Trophoblast cell (in vitro differentiated cells and primary cell): ENCODE results near the gene EGFR.

Source experiments
- DNase-seq, 2 donors: peaks; one replicate each; pipeline ENCODE4 v3.0.0-alpha.2; 2016
- H2AFZ ChIP-seq: 2 replicates; pipeline ENCODE4 v1.6.1; 2013; ENCODE audit warnings: low read length, moderate library complexity, mild to moderate bottlenecking; ENCODE audit not compliant: insufficient read depth, poor library complexity
- H2AK5ac ChIP-seq: 2 replicates; pipeline ENCODE4 v1.6.1; 2013; ENCODE audit warnings: mild to moderate bottlenecking, low read length
- H2BK120ac ChIP-seq: 2 replicates; pipeline ENCODE4 v1.6.1; 2013; ENCODE audit warnings: low read length, mild to moderate bottlenecking, moderate library complexity; ENCODE audit not compliant: insufficient read depth, poor library complexity
- H2BK12ac ChIP-seq: 2 replicates; pipeline ENCODE4 v1.6.1; 2013; ENCODE audit warnings: mild to moderate bottlenecking, low read length, moderate library complexity
- H2BK5ac ChIP-seq: 2 replicates; pipeline ENCODE4 v1.6.1; 2013; ENCODE audit warnings: low read length, low read depth, moderate library complexity, mild to moderate bottlenecking; ENCODE audit not compliant: poor library complexity
- H3K14ac ChIP-seq: 2 replicates; pipeline ENCODE4 v1.6.1; 2013; ENCODE audit warnings: mild to moderate bottlenecking, low read length
- H3K18ac ChIP-seq: 2 replicates; pipeline ENCODE4 v1.6.1; 2013; ENCODE audit warnings: mild to moderate bottlenecking, low read length
- H3K23ac ChIP-seq: 2 replicates; pipeline ENCODE4 v1.6.1; 2013; ENCODE audit warnings: low read length
- H3K27ac ChIP-seq: 2 replicates; pipeline ENCODE4 v1.5.1; 2013; ENCODE audit warnings: low read depth, mild to moderate bottlenecking, inconsistent platforms, low read length, moderate library complexity
- H3K27me3 ChIP-seq: 2 replicates; pipeline ENCODE4 v1.6.1; 2013; ENCODE audit warnings: inconsistent platforms, mild to moderate bottlenecking, low read length, moderate library complexity; ENCODE audit not compliant: insufficient read depth
- H3K36me3 ChIP-seq, 2 experiments: 1 replicate in 1 of 2; 2 replicates in 1 of 2; pipeline ENCODE4 v1.6.1; 2013; ENCODE audit warnings: low read length in 2 of 2, mild to moderate bottlenecking in 2 of 2, moderate library complexity in 1 of 2; ENCODE audit not compliant: insufficient read depth in 2 of 2, control insufficient read depth in 1 of 2
- H3K4ac ChIP-seq: 2 replicates; pipeline ENCODE4 v1.6.1; 2013; ENCODE audit warnings: low read depth, mild to moderate bottlenecking, low read length, moderate library complexity
- H3K4me1 ChIP-seq, 2 experiments: 1 replicate in 1 of 2; 2 replicates in 1 of 2; pipeline ENCODE4 v1.6.1; 2013; ENCODE audit warnings: low read length in 2 of 2, mild to moderate bottlenecking in 2 of 2, moderate library complexity in 1 of 2; ENCODE audit not compliant: insufficient read depth in 2 of 2, control insufficient read depth in 1 of 2
- H3K4me2 ChIP-seq: 2 replicates; pipeline ENCODE4 v1.6.1; 2013; ENCODE audit warnings: inconsistent platforms, mild to moderate bottlenecking, low read length, moderate library complexity
- H3K4me3 ChIP-seq: 2 replicates; pipeline ENCODE4 v1.5.1; 2013; ENCODE audit warnings: mild to moderate bottlenecking, low read depth, low read length, inconsistent platforms
- H3K79me1 ChIP-seq: one replicate; pipeline ENCODE4 v1.6.1; 2013; ENCODE audit warnings: low read length
- H3K79me2 ChIP-seq: 2 replicates; pipeline ENCODE4 v1.6.1; 2013; ENCODE audit warnings: low read length, mild to moderate bottlenecking; ENCODE audit not compliant: control insufficient read depth, insufficient read depth, poor library complexity
- H3K9ac ChIP-seq: 2 replicates; pipeline ENCODE4 v1.6.1; 2013; ENCODE audit warnings: mild to moderate bottlenecking, low read length
- H3K9me3 ChIP-seq: 2 replicates; pipeline ENCODE4 v1.6.1; 2013; ENCODE audit warnings: low read depth, mild to moderate bottlenecking, control low read depth, inconsistent platforms, low read length; ENCODE audit not compliant: insufficient read depth
- H4K12ac ChIP-seq: 2 replicates; pipeline ENCODE4 v1.6.1; 2013; ENCODE audit warnings: low read depth, mild to moderate bottlenecking, low read length, moderate library complexity
- H4K8ac ChIP-seq: 2 replicates; pipeline ENCODE4 v1.6.1; 2013; ENCODE audit warnings: low read depth, mild to moderate bottlenecking, low read length, moderate library complexity
- H4K91ac ChIP-seq: one replicate; pipeline ENCODE4 v1.6.1; 2013; ENCODE audit warnings: low read depth, mild to moderate bottlenecking, low read length, moderate library complexity
- WGBS: extraction: QIAGEN DNeasy Blood & Tissue Kit; methylation state at CpG from one replicate; pipeline ENCODE4 v1.1.7; 2013; ENCODE audit warnings: missing lambda C conversion rate; ENCODE audit not compliant: insufficient read length, insufficient coverage; ENCODE audit errors: extremely low coverage; 5-methylcytosine and 5-hydroxymethylcytosine counted together

The EGFR gene

DNA sequence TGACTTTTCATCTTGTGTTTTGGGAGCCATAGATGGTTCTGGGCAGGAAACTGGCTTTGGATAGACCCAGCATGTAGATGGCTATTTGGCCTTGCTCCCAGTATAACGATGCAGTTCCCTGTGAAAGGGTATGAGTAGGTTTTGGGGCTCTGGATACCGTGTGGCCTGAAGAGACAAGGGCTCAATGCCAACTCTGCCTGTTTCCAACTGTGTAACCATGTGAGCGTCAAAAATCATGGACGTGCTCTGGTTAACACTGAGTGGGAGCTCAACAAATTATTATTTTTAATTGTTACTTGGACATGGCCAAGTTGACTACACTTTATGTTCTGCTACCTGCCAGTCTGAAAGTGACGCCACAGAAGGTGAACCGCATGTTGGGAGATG, 41.8 kb downstream of the EGFR start:
- Histone ChIP-seq H3K79me2 (no peaks in the 10 kb centered on the region), H4K91ac (no peak overlapping the region), H3K4me1 (peaks cover 2 to 7% of the 10 kb centered on the region in 2 experiments), H3K36me3 (no peaks in the 10 kb centered on the region), H2AK5ac (no peak overlapping the region), H2BK5ac (no peak overlapping the region), H2AFZ (no peak overlapping the region), H3K14ac (no peak overlapping the region), H4K12ac (no peak overlapping the region), H2BK12ac (no peak overlapping the region), H3K27me3 (no peaks in the 10 kb centered on the region), H3K18ac (peak overlapping the region; percentile 51), H3K4me2 (no peak overlapping the region), H2BK120ac (no peak overlapping the region), H3K4ac (no peak overlapping the region), H3K9me3 (peaks cover 2% of the 10 kb centered on the region), H3K9ac (no peak overlapping the region), H3K23ac (peak overlapping the region; percentile 58), H4K8ac (no peak overlapping the region), H3K79me1 (no peaks in the 10 kb centered on the region), H3K4me3 (no peak overlapping the region), H3K27ac (no peak overlapping the region)
- WGBS = no CpG with 5 or more reads among the region's 6 CpGs
- DNase-seq = no peak

DNA sequence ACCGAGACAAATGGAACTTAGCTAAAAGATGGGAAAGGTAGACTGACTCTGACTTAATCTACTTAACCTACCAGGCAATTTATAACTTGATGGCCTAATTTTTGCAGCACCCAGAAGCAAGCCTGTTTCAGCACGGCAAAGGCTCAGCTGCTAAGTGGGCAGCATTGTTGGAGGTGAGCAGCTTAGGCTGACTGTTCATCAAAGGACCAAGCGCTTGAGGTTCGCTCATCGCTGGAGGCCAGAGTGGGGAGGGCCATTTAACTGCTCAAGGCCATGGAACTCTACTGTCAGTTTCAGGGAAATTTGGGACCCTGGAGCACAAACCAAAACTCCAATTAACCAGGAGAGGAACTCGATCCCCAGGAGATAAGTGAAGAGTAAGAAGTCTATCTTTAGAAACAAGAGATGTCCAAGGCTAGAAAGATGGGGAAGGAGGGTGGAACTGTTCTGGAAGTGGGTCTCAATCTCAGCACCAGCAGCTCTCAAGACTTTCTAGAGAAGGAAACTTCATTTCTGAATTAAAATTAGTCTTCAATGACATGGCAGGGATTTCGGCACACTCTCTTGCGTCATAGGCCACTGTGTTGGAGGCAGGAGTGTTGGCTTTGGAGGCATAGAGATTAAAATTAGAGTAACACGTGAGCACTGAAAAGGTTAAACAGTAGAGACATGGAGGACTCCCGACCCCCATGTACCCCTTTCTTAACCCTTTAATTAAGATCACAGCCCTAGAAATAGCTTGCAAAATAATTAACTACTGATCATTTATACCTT, 43.1 kb downstream of the EGFR start:
- Histone ChIP-seq H3K36me3 (no peaks in the 10 kb centered on the region), H2BK120ac (no peak overlapping the region), H2AK5ac (no peak overlapping the region), H2BK5ac (no peak overlapping the region), H3K4me1 (peaks cover 6 to 16% of the 10 kb centered on the region in 2 experiments), H2AFZ (no peak overlapping the region), H3K4me3 (no peak overlapping the region), H3K4ac (no peak overlapping the region), H3K79me1 (no peaks in the 10 kb centered on the region), H3K9me3 (no peaks in the 10 kb centered on the region), H4K8ac (no peak overlapping the region), H3K4me2 (no peak overlapping the region), H3K23ac (no peak overlapping the region), H3K18ac (no peak overlapping the region), H3K14ac (no peak overlapping the region), H3K27me3 (no peaks in the 10 kb centered on the region), H2BK12ac (no peak overlapping the region), H4K12ac (no peak overlapping the region), H3K9ac (no peak overlapping the region), H3K79me2 (no peaks in the 10 kb centered on the region), H4K91ac (no peak overlapping the region), H3K27ac (no peak overlapping the region)
- WGBS = no CpG with 5 or more reads among the region's 10 CpGs
- DNase-seq = no peak

DNA sequence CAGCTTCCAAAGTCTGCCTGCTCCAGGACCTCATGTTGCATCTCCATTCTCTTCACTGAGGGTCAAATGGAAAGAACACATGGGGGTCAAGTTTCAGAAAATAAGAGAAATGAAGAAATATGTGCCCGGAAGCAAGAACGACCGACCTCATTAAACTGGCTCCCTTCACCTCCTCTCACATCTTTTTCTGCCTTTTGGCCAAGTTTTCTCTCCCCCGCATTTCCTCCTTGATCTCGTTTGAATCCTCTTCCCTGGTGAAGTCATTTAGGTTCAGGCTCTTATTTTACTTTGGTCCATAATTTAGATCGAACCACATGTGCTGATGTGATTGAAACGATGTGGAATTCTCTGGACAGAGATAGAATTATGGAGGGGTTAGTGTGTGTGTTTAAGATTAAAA, 44.2 kb downstream of the EGFR start:
- Histone ChIP-seq H3K4ac (no peak overlapping the region), H3K4me3 (no peak overlapping the region), H3K79me2 (no peaks in the 10 kb centered on the region), H3K18ac (no peak overlapping the region), H2BK5ac (no peak overlapping the region), H2BK12ac (no peak overlapping the region), H3K27ac (no peak overlapping the region), H3K36me3 (no peaks in the 10 kb centered on the region), H2AK5ac (no peak overlapping the region), H3K27me3 (no peaks in the 10 kb centered on the region), H3K9me3 (peaks cover 3% of the 10 kb centered on the region), H3K4me2 (no peak overlapping the region), H2AFZ (no peak overlapping the region), H3K14ac (no peak overlapping the region), H4K12ac (no peak overlapping the region), H3K4me1 (peaks cover 9 to 20% of the 10 kb centered on the region in 2 experiments), H3K79me1 (no peaks in the 10 kb centered on the region), H2BK120ac (no peak overlapping the region), H4K8ac (no peak overlapping the region), H4K91ac (no peak overlapping the region), H3K23ac (no peak overlapping the region), H3K9ac (no peak overlapping the region)
- WGBS = no CpG with 5 or more reads among the region's 7 CpGs
- DNase-seq = no peak

DNA sequence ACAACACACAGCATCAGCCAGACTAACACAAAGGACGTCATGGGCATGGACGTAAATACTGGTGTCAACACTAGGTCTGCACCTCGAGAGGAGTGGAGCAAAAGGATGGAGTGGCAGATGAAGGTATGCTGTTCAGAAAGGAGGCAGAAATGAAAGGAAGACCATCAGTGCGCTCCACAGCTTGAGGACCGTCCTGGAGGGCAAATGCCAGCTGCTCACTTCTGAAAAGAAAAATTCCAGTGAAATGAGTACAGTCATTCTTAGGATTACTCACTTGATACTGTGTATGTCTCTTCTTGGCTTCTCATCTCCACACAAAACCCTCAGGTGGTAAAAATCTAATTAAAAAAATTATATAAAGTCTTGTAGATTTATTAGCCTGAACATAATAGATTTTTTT, 44.8 kb downstream of the EGFR start:
- no peak overlapping the region for H2AFZ ChIP-seq
- no peak overlapping the region for H2BK5ac ChIP-seq
- no peak overlapping the region for H4K12ac ChIP-seq
- H3K79me1 ChIP-seq = no peaks in the 10 kb centered on the region
- no peak overlapping the region for H4K8ac ChIP-seq
- no peak overlapping the region for H2BK120ac ChIP-seq
- no peaks in the 10 kb centered on the region for H3K36me3 ChIP-seq
- WGBS = no CpG with 5 or more reads among the region's 5 CpGs
- no peaks in the 10 kb centered on the region for H3K79me2 ChIP-seq
- no peak overlapping the region for H3K14ac ChIP-seq
- no peak overlapping the region for H3K4me2 ChIP-seq
- no peaks in the 10 kb centered on the region for H3K27me3 ChIP-seq
- H3K23ac ChIP-seq = no peak overlapping the region
- peaks cover 9 to 20% of the 10 kb centered on the region in 2 experiments for H3K4me1 ChIP-seq
- no peak overlapping the region for H2AK5ac ChIP-seq
- H3K9ac ChIP-seq = no peak overlapping the region
- H4K91ac ChIP-seq = no peak overlapping the region
- peak; percentile 64 to 81 for DNase-seq
- H3K4ac ChIP-seq = no peak overlapping the region
- H3K18ac ChIP-seq = no peak overlapping the region
- H2BK12ac ChIP-seq = no peak overlapping the region
- no peak overlapping the region for H3K4me3 ChIP-seq
- H3K9me3 ChIP-seq = peaks cover 3% of the 10 kb centered on the region
- H3K27ac ChIP-seq = no peak overlapping the region
